ENCODE data around the gene OSBPL8.
"Not testable (repeated sequence)": the region's sequence is repeated elsewhere in the genome, so short reads cannot be mapped to it uniquely, and the experiment has no call there.

The OSBPL8 gene

DNA sequence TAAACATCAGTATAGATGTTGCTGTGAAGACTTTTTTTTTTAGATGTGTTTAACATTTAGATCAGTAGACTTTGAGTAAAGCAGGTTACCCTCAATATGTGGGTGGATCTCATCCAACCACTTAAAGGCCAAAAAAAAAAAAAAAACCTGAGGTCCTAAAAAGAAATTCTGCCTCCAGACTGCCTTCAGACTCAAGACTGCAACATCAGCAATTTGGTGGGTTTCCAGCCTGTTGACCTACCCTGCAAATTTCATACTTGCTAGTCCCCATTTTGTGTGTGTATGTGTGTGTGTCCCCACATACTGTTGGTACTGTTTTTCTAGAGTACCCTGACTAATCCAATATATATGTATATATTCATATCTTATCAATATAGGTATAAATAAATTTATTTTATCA is 55.6 kb downstream of the OSBPL8 start:
- DNase-seq (ENCODE audit: extremely low read depth, low read depth) = no peak
- no peak for TF ChIP-seq CTCF (IDR thresholded peaks at IDR 0.05; ENCODE audit: low read depth, low read length, missing control alignments)
- no peak overlapping the region for H3K4me3 ChIP-seq (replicated peaks; ENCODE audit: low read depth, low read length)

DNA sequence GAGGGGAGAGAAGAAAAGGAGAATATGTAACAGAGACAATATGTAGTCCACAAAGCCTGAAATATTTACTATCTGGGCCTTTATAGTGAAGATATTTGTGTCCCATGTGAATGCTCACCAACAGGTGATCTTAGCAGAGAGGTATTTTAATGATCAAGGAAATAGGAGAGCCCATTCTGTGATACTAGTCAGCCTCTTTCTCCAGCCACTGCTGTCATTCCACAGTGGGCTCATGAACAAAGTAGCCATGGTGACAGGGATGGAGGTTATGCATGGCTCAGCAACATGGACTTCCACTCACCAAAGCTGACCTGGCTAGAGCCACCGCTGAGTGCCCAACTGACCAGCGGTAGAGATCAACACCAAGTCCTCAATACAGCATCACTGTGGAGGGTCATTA is 58.2 kb downstream of the OSBPL8 start:
- TF ChIP-seq CTCF (IDR thresholded peaks at IDR 0.05; ENCODE audit: low read depth, low read length, missing control alignments) = no peak
- DNase-seq (ENCODE audit: extremely low read depth, low read depth) = no peak
- H3K4me3 ChIP-seq (replicated peaks; ENCODE audit: low read depth, low read length) = no peak overlapping the region

- H3K4me3 ChIP-seq (replicated peaks; ENCODE audit: low read depth, low read length); DNase-seq (ENCODE audit: extremely low read depth, low read depth): not testable (repeated sequence)
Measured at GRCh38 chr12:76499136-76499535, 60.4 kb downstream of the OSBPL8 start.

DNA sequence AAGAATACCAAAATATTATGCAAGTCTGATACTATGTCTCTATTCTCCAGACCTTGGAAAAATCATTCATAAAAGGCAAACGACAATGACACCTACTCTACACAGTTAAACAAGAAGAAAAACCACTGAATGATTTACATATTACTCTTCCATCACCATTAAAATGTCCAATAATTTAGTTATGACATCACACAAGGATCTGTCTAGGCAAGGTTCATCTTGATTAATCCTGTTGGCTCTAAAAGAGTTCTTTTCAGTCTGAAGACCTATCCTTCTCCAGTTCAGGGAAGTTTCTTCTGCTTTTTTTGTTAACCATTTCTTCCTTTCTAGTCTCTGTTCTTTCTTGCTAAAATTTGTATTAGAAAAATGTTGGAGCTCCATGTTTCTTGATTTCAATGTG is 64.0 kb downstream of the OSBPL8 start:
- H3K4me3 ChIP-seq (replicated peaks; ENCODE audit: low read depth, low read length) = no peak overlapping the region
- no peak for TF ChIP-seq CTCF (IDR thresholded peaks at IDR 0.05; ENCODE audit: low read depth, low read length, missing control alignments)
- DNase-seq (ENCODE audit: extremely low read depth, low read depth) = no peak

- no peak for TF ChIP-seq CTCF (IDR thresholded peaks at IDR 0.05; ENCODE audit: low read depth, low read length, missing control alignments)
Measured at GRCh38 chr12:76491292-76491691, 68.3 kb downstream of the OSBPL8 start.

DNA sequence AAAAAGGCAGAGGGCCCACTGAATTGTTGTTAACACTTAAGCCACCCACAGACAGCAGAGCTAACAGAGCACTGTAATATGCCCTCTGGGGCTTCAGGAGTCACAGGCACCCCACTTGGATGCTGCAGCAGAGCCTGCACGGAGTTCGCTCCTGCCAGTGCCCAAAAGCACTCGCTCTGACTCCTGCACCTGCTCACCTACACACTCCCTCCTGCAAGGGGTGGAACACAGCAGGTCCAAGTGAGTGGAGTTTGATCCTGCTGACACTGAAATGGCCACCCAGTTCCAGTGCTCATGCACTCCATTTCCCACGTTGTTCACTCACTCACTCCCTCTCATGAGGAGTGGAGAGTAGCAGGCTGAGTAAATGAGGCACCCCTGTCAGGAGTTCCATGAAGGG is 68.8 kb downstream of the OSBPL8 start:
- DNase-seq (ENCODE audit: extremely low read depth, low read depth) = no peak
- H3K4me3 ChIP-seq (replicated peaks; ENCODE audit: low read depth, low read length) = no peak overlapping the region
- TF ChIP-seq CTCF (IDR thresholded peaks at IDR 0.05; ENCODE audit: low read depth, low read length, missing control alignments) = no peak

More at GRCh38 chr12:76491292-76491691, 68.3 kb downstream of the OSBPL8 start:
- H3K4me3 ChIP-seq (replicated peaks; ENCODE audit: low read depth, low read length) = no peak overlapping the region
- DNase-seq (ENCODE audit: extremely low read depth, low read depth) = no peak

- DNase-seq (ENCODE audit: extremely low read depth, low read depth) = no peak
- no peak overlapping the region for H3K4me3 ChIP-seq (replicated peaks; ENCODE audit: low read depth, low read length)
- TF ChIP-seq CTCF (IDR thresholded peaks at IDR 0.05; ENCODE audit: low read depth, low read length, missing control alignments) = no peak
Measured at GRCh38 chr12:76489737-76490136, 69.8 kb downstream of the OSBPL8 start.
